HepG2 (cell line): ENCODE measurements around the gene HMGN4. TPM values are rescaled to one million over a fixed set of nuclear protein-coding genes. Genes with fewer than 3 reads are reported as not detected.

ENCODE experiments used
- GZF1 ChIP-seq: sonication (generic); formaldehyde crosslinking; IDR thresholded peaks from 2 replicates; pipeline ENCODE4 v1.5.1; 2020; ENCODE audit warnings: mild to moderate bottlenecking, missing genetic modification reagents
- IRF2 ChIP-seq: IDR thresholded peaks from 2 replicates; pipeline ENCODE4 v1.6.1; 2018; ENCODE audit warnings: missing genetic modification reagents, missing compliant biosample characterization
- KDM6A ChIP-seq: IDR thresholded peaks from 2 replicates; pipeline ENCODE4 v1.6.1; 2016; ENCODE audit warnings: low read depth
- KLF12 ChIP-seq: sonication (generic); formaldehyde crosslinking; IDR thresholded peaks from 2 replicates; pipeline ENCODE4 v1.4.0; 2020; ENCODE audit warnings: missing genetic modification reagents, borderline replicate concordance
- NCOA1 ChIP-seq: sonication (generic); formaldehyde crosslinking; IDR thresholded peaks from 2 replicates; pipeline ENCODE4 v1.9.0; 2021; ENCODE audit warnings: missing genetic modification reagents
- NFYC ChIP-seq: IDR thresholded peaks from 2 replicates; pipeline ENCODE4 v1.6.1; 2016; ENCODE audit warnings: missing genetic modification reagents, missing compliant biosample characterization
- RELA ChIP-seq: sonication (generic); formaldehyde crosslinking; IDR thresholded peaks from 2 replicates; pipeline ENCODE4 v1.4.0; 2020; ENCODE audit warnings: missing genetic modification reagents
- RFX3 ChIP-seq: IDR thresholded peaks from 2 replicates; pipeline ENCODE4 v1.6.1; 2016; ENCODE audit warnings: missing biosample characterization, missing genetic modification reagents
- SRSF1 ChIP-seq: fragments of 200-400 bp; formaldehyde crosslinking; optimal IDR thresholded peaks from 2 replicates; pipeline ENCODE3; 2017; ENCODE audit warnings: mild to moderate bottlenecking, low read depth, low read length, moderate library complexity
- STAG1 ChIP-seq: sonication (generic); formaldehyde crosslinking; IDR thresholded peaks from 2 replicates; pipeline ENCODE4 v1.4.0; 2020; ENCODE audit warnings: missing genetic modification reagents
- ZFAT ChIP-seq: sonication (generic); formaldehyde crosslinking; conservative IDR thresholded peaks from 2 replicates; pipeline ENCODE4 v1.8.1; 2023; ENCODE audit warnings: missing genetic modification reagents, inconsistent platforms
- ZNF619 ChIP-seq: sonication (generic); formaldehyde crosslinking; IDR thresholded peaks from 2 replicates; pipeline ENCODE4 v1.4.0; 2020; ENCODE audit warnings: mild to moderate bottlenecking, missing genetic modification reagents
- ZSCAN22 ChIP-seq: sonication (generic); formaldehyde crosslinking; IDR thresholded peaks from 2 replicates; pipeline ENCODE4 v1.4.0; 2020; ENCODE audit warnings: mild to moderate bottlenecking, missing genetic modification reagents
- polyA plus RNA-seq, 8 experiments: library from polyadenylated mRNA; depleted of rRNA in 3 of 8; stranded (reverse) in 7 of 8; unstranded in 1 of 8; fragments of >200 nt; fragmentation: Illumina TruSeq in 4 of 8; extraction: Trizol in 4 of 8; gene quantifications; 2 replicates each; pipeline versions ENCODE4 v1.2.1 to v1.2.3, GENCODE V29; 2011 to 2016; ENCODE audit warnings: low read depth in 4 of 8, missing spikeins in 1 of 8, mixed read lengths in 1 of 8; ENCODE audit not compliant: insufficient read depth in 1 of 8
- total RNA-seq, 5 experiments: library from RNA; depleted of rRNA; stranded (reverse); fragments of >200 nt; fragmentation: Illumina TruSeq; extraction: Trizol; gene quantifications; 2 replicates each; pipeline ENCODE4 v1.2.3, GENCODE V29; 2016; ENCODE audit warnings: low read depth in 1 of 5
- TF ChIP-seq, protein P1 (sequence below): sonication (generic); formaldehyde crosslinking; conservative IDR thresholded peaks from 2 replicates; pipeline ENCODE4 v1.8.1; 2023; ENCODE audit warnings: missing genetic modification reagents
- TF ChIP-seq, protein P2 (sequence below): sonication (generic); formaldehyde crosslinking; IDR thresholded peaks from 2 replicates; pipeline ENCODE4 v1.4.0; 2020; ENCODE audit warnings: missing genetic modification reagents
- TF ChIP-seq, protein P3 (sequence below): sonication (generic); formaldehyde crosslinking; IDR thresholded peaks from 2 replicates; pipeline ENCODE4 v1.4.0; 2020; ENCODE audit warnings: missing genetic modification reagents, low read depth, mild to moderate bottlenecking, borderline replicate concordance
- TF ChIP-seq, protein P4 (sequence below): sonication (generic); formaldehyde crosslinking; conservative IDR thresholded peaks from 2 replicates; pipeline ENCODE4 v1.4.0; 2020; ENCODE audit warnings: missing genetic modification reagents
- TF ChIP-seq, protein P5 (sequence below): sonication (generic); formaldehyde crosslinking; IDR thresholded peaks from 2 replicates; pipeline ENCODE4 v1.4.0; 2020; ENCODE audit warnings: missing genetic modification reagents, borderline replicate concordance

HMGN4 gene
- total and polyA plus RNA-seq, 2 of the 13 experiments (the other 11 are each of a cell fraction or from before 2014, with no cell fraction given) = 39.9 to 52.1 TPM

DNA sequence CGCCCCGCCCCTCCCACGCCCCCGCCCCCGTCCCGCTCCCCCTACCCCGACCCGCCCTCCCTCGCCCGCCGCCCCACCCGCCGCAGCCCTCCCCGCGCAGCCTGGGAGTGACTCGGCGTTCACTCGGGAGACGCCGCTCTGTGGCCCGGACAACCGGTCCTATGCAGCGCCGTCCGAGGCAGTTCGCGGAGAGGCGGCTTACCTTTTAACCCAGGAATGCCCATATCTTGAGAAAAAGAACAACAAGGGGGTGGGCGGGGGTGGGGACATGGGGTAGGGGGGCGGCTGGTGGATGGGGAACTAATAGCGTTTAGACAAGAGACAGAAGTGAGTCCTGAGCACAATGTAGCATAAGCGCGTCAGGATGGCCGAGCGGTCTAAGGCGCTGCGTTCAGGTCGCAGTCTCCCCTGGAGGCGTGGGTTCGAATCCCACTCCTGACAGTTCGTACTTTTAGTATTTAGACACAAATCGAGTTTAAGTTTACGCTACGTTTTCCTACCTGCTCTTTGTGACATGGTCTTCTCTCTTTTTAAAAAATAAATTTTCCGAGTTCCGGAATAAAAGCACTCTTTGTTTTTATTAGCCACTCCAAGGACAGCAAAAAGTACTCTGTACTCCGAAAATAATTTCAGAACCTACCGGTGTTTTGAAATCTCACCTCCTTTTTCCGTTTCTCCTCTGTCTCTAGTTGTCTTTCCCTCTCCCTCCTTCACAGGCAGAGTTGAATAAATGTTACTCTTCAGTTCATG is 17.1 kb upstream of the HMGN4 start (continued):
- no peak for TF ChIP-seq GZF1 (CRISPR knock-in tag)
- TF ChIP-seq, protein P1, sequence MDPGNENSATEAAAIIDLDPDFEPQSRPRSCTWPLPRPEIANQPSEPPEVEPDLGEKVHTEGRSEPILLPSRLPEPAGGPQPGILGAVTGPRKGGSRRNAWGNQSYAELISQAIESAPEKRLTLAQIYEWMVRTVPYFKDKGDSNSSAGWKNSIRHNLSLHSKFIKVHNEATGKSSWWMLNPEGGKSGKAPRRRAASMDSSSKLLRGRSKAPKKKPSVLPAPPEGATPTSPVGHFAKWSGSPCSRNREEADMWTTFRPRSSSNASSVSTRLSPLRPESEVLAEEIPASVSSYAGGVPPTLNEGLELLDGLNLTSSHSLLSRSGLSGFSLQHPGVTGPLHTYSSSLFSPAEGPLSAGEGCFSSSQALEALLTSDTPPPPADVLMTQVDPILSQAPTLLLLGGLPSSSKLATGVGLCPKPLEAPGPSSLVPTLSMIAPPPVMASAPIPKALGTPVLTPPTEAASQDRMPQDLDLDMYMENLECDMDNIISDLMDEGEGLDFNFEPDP = no peak
- no peak for TF ChIP-seq ZSCAN22 (CRISPR knock-in tag)
- TF ChIP-seq KLF12 (CRISPR knock-in tag) = peak; percentile 28; the same call in 1 of the 2 replicates
- no peak for TF ChIP-seq ZNF619 (CRISPR knock-in tag)
- TF ChIP-seq NFYC (CRISPR knock-in tag) = 0 out of 2 replicates have a peak, but pooled peaks have one; percentile 26
- TF ChIP-seq, protein P2, sequence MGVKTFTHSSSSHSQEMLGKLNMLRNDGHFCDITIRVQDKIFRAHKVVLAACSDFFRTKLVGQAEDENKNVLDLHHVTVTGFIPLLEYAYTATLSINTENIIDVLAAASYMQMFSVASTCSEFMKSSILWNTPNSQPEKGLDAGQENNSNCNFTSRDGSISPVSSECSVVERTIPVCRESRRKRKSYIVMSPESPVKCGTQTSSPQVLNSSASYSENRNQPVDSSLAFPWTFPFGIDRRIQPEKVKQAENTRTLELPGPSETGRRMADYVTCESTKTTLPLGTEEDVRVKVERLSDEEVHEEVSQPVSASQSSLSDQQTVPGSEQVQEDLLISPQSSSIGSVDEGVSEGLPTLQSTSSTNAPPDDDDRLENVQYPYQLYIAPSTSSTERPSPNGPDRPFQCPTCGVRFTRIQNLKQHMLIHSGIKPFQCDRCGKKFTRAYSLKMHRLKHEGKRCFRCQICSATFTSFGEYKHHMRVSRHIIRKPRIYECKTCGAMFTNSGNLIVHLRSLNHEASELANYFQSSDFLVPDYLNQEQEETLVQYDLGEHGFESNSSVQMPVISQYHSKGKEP (CRISPR knock-in tag) = no peak; the same call in 1 of the 2 replicates
- no peak for TF ChIP-seq KDM6A
- TF ChIP-seq, protein P3, sequence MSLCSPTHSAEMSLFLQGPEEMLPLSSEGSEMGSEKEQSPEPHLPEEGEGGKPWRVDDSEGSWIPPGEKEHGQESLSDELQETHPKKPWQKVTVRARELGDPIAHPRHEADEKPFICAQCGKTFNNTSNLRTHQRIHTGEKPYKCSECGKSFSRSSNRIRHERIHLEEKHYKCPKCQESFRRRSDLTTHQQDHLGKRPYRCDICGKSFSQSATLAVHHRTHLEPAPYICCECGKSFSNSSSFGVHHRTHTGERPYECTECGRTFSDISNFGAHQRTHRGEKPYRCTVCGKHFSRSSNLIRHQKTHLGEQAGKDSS = peak; percentile 58; the same call in 1 of the 2 replicates
- peak; percentile 83 for TF ChIP-seq IRF2 (CRISPR knock-in tag)
- no peak for TF ChIP-seq SRSF1
- no peak for TF ChIP-seq RELA (CRISPR knock-in tag)
- TF ChIP-seq, protein P4, sequence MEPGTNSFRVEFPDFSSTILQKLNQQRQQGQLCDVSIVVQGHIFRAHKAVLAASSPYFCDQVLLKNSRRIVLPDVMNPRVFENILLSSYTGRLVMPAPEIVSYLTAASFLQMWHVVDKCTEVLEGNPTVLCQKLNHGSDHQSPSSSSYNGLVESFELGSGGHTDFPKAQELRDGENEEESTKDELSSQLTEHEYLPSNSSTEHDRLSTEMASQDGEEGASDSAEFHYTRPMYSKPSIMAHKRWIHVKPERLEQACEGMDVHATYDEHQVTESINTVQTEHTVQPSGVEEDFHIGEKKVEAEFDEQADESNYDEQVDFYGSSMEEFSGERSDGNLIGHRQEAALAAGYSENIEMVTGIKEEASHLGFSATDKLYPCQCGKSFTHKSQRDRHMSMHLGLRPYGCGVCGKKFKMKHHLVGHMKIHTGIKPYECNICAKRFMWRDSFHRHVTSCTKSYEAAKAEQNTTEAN (CRISPR knock-in tag) = no peak
- no peak for TF ChIP-seq STAG1 (CRISPR knock-in tag)
- TF ChIP-seq ZFAT (CRISPR knock-in tag) = no peak
- TF ChIP-seq RFX3 (CRISPR knock-in tag) = no peak; the same call in 1 of the 2 replicates
- TF ChIP-seq NCOA1 (CRISPR knock-in tag) = no peak; the same call in 1 of the 2 replicates
- TF ChIP-seq, protein P5, sequence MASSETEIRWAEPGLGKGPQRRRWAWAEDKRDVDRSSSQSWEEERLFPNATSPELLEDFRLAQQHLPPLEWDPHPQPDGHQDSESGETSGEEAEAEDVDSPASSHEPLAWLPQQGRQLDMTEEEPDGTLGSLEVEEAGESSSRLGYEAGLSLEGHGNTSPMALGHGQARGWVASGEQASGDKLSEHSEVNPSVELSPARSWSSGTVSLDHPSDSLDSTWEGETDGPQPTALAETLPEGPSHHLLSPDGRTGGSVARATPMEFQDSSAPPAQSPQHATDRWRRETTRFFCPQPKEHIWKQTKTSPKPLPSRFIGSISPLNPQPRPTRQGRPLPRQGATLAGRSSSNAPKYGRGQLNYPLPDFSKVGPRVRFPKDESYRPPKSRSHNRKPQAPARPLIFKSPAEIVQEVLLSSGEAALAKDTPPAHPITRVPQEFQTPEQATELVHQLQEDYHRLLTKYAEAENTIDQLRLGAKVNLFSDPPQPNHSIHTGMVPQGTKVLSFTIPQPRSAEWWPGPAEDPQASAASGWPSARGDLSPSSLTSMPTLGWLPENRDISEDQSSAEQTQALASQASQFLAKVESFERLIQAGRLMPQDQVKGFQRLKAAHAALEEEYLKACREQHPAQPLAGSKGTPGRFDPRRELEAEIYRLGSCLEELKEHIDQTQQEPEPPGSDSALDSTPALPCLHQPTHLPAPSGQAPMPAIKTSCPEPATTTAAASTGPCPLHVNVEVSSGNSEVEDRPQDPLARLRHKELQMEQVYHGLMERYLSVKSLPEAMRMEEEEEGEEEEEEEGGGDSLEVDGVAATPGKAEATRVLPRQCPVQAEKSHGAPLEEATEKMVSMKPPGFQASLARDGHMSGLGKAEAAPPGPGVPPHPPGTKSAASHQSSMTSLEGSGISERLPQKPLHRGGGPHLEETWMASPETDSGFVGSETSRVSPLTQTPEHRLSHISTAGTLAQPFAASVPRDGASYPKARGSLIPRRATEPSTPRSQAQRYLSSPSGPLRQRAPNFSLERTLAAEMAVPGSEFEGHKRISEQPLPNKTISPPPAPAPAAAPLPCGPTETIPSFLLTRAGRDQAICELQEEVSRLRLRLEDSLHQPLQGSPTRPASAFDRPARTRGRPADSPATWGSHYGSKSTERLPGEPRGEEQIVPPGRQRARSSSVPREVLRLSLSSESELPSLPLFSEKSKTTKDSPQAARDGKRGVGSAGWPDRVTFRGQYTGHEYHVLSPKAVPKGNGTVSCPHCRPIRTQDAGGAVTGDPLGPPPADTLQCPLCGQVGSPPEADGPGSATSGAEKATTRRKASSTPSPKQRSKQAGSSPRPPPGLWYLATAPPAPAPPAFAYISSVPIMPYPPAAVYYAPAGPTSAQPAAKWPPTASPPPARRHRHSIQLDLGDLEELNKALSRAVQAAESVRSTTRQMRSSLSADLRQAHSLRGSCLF = no peak
